MCF 10A (cell line): Measurements from ENCODE around the gene GPR61. TPM values are rescaled to one million over a fixed set of nuclear protein-coding genes. Genes with fewer than 3 reads are reported as not detected.
A peak's percentile ranks its signal among the peaks of the same experiment; 100 is the strongest.

Experiments used
- BruUV-seq: library from RNA; stranded (reverse); fragments of 400-500 nt; replicated peaks from 2 replicates; lab custom pipeline; 2021; lab: Mats Ljungman, UMichigan
- CTCF ChIA-PET: fragments of 300-600 bp; sonication (Branson Sonifier 250); formaldehyde crosslinking; extraction: SDS; loops from one replicate; lab custom pipeline; 2021; ENCODE audit warnings: antibody characterized with exemption, inconsistent platforms; lab: Yijun Ruan, JAX
- POLR2A ChIA-PET: fragments of 300-600, 350-650 bp; sonication (Branson Sonifier 250); formaldehyde crosslinking; extraction: SDS; loops from one replicate; lab custom pipeline; 2020; ENCODE audit warnings: antibody characterized with exemption, inconsistent platforms; lab: Yijun Ruan, JAX
- DNase-seq: peaks from one replicate; pipeline ENCODE4 v3.0.0-alpha.2; 2018; ENCODE audit not compliant: unreplicated experiment
- H3K27ac Mint-ChIP-seq: one replicate; pipeline ENCODE4 v1.8.0; 2022; ENCODE audit warnings: mild to moderate bottlenecking, low read depth, mixed read lengths; ENCODE audit not compliant: unreplicated experiment
- H3K27me3 Mint-ChIP-seq: one replicate; pipeline ENCODE4 v1.8.0; 2022; ENCODE audit warnings: mixed read lengths; ENCODE audit not compliant: insufficient read depth, unreplicated experiment
- H3K36me3 Mint-ChIP-seq: one replicate; pipeline ENCODE4 v1.8.0; 2022; ENCODE audit warnings: mild to moderate bottlenecking, moderate library complexity, mixed read lengths; ENCODE audit not compliant: insufficient read depth, unreplicated experiment
- H3K4me1 Mint-ChIP-seq: one replicate; pipeline ENCODE4 v1.8.0; 2022; ENCODE audit warnings: mixed read lengths; ENCODE audit not compliant: insufficient read depth, unreplicated experiment
- H3K4me3 Mint-ChIP-seq: one replicate; pipeline ENCODE4 v1.8.0; 2022; ENCODE audit warnings: mild to moderate bottlenecking, moderate library complexity, mixed read lengths; ENCODE audit not compliant: unreplicated experiment
- H3K9me3 Mint-ChIP-seq: one replicate; pipeline ENCODE4 v1.8.0; 2022; ENCODE audit warnings: mixed read lengths; ENCODE audit not compliant: unreplicated experiment
- CTCF ChIP-seq: fragments of 200-600 bp; IDR thresholded peaks from one replicate; pipeline ENCODE4 v1.8.0; 2022; ENCODE audit warnings: antibody characterized with exemption, mild to moderate bottlenecking; ENCODE audit not compliant: unreplicated experiment
- intact Hi-C: fragments of 100-400 bp; cut with micrococcal nuclease; formaldehyde crosslinking; loops from 2 replicates; pipeline ENCODE4 v1.14.1; 2022
- total RNA-seq: library from RNA; stranded (reverse); gene quantifications from 2 replicates; pipeline ENCODE4 v1.2.3, GENCODE V29; 2022

GPR61 gene
- total RNA-seq, 1 experiment from 2014 or later = not detected

DNA sequence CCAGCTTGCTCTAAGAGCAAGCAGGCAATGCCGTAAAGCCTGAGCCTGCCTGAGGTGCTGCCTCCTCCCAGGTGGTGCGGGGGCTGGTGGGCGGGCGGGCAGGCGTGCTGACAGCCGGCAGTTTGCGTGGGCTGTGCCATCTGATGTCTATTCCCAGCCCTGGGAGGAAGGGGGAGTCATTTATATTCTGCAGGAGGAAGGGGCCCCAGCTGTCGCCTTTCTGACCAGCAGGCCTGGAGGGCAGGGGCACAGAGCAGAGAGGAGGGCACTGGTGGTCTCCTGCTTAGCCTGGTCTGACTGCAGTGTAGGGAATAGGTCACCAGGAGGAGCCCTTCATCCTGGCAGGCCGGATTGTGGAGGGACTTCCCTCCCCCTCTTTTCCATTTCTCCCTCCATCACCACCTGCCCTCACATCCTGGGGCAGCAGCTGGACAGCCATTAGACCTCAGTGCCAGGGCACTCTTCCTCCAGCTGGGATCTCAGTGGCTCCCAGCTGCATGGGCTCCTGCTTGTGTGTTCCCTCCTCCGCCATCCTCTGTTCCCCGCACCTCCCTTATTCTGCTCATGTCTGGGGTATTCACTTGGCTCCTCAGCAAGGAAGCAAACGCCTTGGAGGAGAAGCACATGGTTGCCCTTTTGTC lies 41.4 kb upstream of the GPR61 start:
- peak; percentile 35 for TF ChIP-seq CTCF
- no TSS peak for BruUV-seq
- no peaks in the 10 kb centered on the region for H3K4me1 Mint-ChIP-seq
- no peak overlapping the region for H3K4me3 Mint-ChIP-seq
- H3K36me3 Mint-ChIP-seq = peaks cover 13% of the 10 kb centered on the region
- DNase-seq = no peak
- POLR2A ChIA-PET = interaction anchor here (1.2 kb wide), 1 partner anchor 48 kb away, joined by 3 read pairs; no protein-coding TSS in a partner anchor
- H3K9me3 Mint-ChIP-seq = no peaks in the 10 kb centered on the region
- H3K27me3 Mint-ChIP-seq = no peaks in the 10 kb centered on the region
- H3K27ac Mint-ChIP-seq = no peak overlapping the region
- CTCF ChIA-PET = interaction anchor here (0.6 to 40.0 kb wide), 14 partner anchors 8 to 526 kb away, joined by 3 to 1071 read pairs (median 3); partner anchors contain the start of genes AMIGO1 and GPR61
- intact Hi-C loops = no loop called here

DNA sequence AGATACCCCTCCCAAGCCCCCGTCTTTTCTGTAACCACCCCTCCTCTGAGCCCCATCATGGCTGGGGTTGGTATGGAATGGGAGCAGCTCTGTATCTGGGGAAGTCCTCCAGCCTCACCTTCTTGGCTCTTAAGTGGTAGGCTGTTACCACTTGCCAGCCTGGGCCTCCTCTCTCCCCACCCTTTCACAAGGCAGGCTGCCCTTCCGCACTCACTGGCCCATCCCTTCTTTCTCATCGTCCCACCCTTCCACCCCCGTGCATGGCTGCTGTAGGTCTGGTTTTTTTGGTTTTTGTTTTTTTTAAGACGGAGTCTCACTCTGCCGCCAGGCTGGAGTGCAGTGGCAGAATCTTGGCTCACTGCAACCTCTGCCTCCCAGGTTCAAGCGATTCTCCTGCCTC lies 40.6 kb upstream of the GPR61 start:
- intact Hi-C loops = no loop called here
- H3K27me3 Mint-ChIP-seq = no peaks in the 10 kb centered on the region
- peaks cover 13% of the 10 kb centered on the region for H3K36me3 Mint-ChIP-seq
- H3K9me3 Mint-ChIP-seq = no peaks in the 10 kb centered on the region
- H3K4me1 Mint-ChIP-seq = peaks cover 4% of the 10 kb centered on the region
- DNase-seq = no peak
- no peak for TF ChIP-seq CTCF
- BruUV-seq = no TSS peak
- no peak overlapping the region for H3K4me3 Mint-ChIP-seq
- ChIA-PET POLR2A (no interaction called here), CTCF (interaction anchor here (0.6 to 40.0 kb wide), 9 partner anchors 9 to 527 kb away, joined by 3 to 1071 read pairs (median 3); partner anchors contain the start of gene GPR61)
- H3K27ac Mint-ChIP-seq = peak overlapping the region; percentile 3

- peak overlapping the region; percentile 3 for H3K27ac Mint-ChIP-seq
- intact Hi-C loops = no loop called here
- DNase-seq = peak; percentile 41
- no peak overlapping the region for H3K4me3 Mint-ChIP-seq
- TF ChIP-seq CTCF = peak; percentile 32
- H3K9me3 Mint-ChIP-seq = no peaks in the 10 kb centered on the region
- no peaks in the 10 kb centered on the region for H3K27me3 Mint-ChIP-seq
- ChIA-PET POLR2A (interaction anchor here (0.6 kb wide), 1 partner anchor 13 kb away, joined by 3 read pairs; no protein-coding TSS in a partner anchor), CTCF (interaction anchor here (0.8 to 40.0 kb wide), 6 partner anchors 10 to 42 kb away, joined by 3 to 1071 read pairs (median 6); partner anchors contain the start of gene GPR61)
- no TSS peak for BruUV-seq
- H3K4me1 Mint-ChIP-seq = peaks cover 4% of the 10 kb centered on the region
- peaks cover 13% of the 10 kb centered on the region for H3K36me3 Mint-ChIP-seq
These were observed 39.8 kb upstream of the GPR61 start for GRCh38 chr1:109499661-109500536.

DNA sequence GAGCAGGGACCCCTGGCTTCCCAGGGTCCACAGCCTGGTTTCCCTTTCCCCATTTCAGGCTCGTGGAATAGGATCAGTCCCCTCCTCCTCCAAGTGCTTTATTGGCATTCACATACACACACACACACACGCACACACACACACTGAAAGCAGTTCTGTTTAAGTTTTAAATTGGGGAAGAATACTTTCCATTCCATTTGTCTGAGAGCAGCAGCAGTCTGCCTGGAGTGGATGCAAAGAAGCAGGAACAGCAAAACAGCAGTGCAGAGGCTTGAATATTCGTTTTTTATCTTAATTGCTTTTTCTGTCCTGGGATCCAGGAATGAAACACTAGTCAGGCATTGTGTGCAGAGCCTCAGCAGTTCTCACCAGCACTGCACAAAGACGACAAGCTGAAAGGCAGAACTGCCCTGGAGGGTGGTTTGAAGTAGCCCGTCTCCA lies 38.7 kb upstream of the GPR61 start:
- intact Hi-C loops = no loop called here
- no peaks in the 10 kb centered on the region for H3K27me3 Mint-ChIP-seq
- no TSS peak for BruUV-seq
- H3K9me3 Mint-ChIP-seq = no peaks in the 10 kb centered on the region
- POLR2A ChIA-PET = no interaction called here
- CTCF ChIA-PET = interaction anchor here (1.5 to 40.0 kb wide), 3 partner anchors 15 to 43 kb away, joined by 4 to 1071 read pairs (median 5); partner anchors contain the start of gene GPR61
- no peak overlapping the region for H3K27ac Mint-ChIP-seq
- TF ChIP-seq CTCF = no peak
- peaks cover 11% of the 10 kb centered on the region for H3K36me3 Mint-ChIP-seq
- H3K4me3 Mint-ChIP-seq = no peak overlapping the region
- DNase-seq = no peak
- H3K4me1 Mint-ChIP-seq = peaks cover 4% of the 10 kb centered on the region
